ENCODE results near the gene RNF181. TPM values are rescaled to one million over a fixed set of nuclear protein-coding genes. Genes with fewer than 3 reads are reported as not detected.

The RNF181 gene
- total and polyA plus RNA-seq, 2 of the 13 experiments (the other 11 are each of a cell fraction or from before 2014, with no cell fraction given): 224 to 578 TPM

DNA sequence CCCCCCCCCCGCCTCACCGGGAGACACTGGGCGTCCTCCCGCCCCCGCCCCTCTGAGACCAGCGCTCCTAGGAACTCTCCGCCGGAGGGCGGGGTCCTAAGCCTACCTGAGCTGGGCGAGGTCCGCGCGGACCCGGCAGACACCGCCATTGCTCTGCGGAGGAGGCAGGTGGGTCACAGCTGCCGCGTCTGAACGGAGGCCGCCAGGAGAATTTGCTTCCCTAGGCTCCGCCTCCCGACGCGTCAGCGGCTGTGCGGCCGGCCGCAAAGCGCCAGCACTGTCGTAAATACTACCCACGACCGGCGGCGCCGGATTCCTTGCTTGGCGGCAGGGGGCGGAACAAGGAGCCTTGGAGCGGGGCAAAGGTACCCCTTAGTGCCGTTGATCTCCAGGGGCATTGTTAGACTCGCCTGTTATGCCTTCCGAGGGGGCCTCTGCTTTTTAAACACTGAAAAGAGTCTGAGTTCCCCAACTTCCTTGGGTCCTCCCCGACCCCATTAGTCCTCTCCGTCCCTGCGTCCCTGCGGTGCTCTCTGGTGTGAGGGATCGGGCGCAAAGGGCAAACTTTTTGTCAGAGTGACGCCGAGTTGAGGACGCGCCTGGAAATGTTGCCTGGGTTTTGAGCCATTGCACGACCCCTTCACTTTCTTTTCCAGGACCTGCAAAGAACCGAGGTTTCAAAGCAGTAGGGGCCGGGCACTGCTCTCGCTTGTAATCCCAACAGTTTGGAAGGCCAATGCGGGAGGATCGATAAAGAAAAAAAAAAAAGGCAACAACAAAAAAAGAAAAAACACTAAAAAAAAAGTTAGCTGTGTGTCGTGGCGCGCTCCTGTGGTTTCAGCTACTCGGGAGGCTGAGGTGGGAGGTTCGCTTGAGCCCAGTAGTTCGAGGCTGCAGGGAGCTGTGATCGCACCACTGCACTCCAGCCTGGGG is 34.0 kb upstream of the RNF181 start, which contains the start of gene GGCX (continued):
- TF ChIP-seq ZNF629 (CRISPR knock-in tag; conservative IDR thresholded peaks at IDR 0.05) (peak; percentile 18; the same call in 1 of the 2 replicates), HOXA7 (CRISPR knock-in tag; IDR thresholded peaks at IDR 0.05) (no peak), ZNF530 (CRISPR knock-in tag; IDR thresholded peaks at IDR 0.05; ENCODE audit: low read depth) (no peak), ZNF589 (CRISPR knock-in tag; conservative IDR thresholded peaks at IDR 0.05) (no peak), ZNF30 (CRISPR knock-in tag; IDR thresholded peaks at IDR 0.05) (0 out of 2 replicates have a peak, but pooled peaks have one; percentile 40), ZNF44 (CRISPR knock-in tag; IDR thresholded peaks at IDR 0.05) (no peak; the same call in none of the 2 replicates), GTF2F1 (IDR thresholded peaks at IDR 0.05; ENCODE audit: low read length) (peak; percentile 24; the same call in 1 of the 2 replicates), ZNF496 (CRISPR knock-in tag; IDR thresholded peaks at IDR 0.05; ENCODE audit: insufficient replicate concordance) (no peak), ZNF142 (CRISPR knock-in tag; IDR thresholded peaks at IDR 0.05) (no peak), PREB (CRISPR knock-in tag; IDR thresholded peaks at IDR 0.05) (no peak), ZFP91 (CRISPR knock-in tag; IDR thresholded peaks at IDR 0.05; ENCODE audit: borderline replicate concordance) (peak; percentile 84), ZBTB8A (CRISPR knock-in tag; IDR thresholded peaks at IDR 0.05; ENCODE audit: borderline replicate concordance, low read depth) (no peak), GFI1 (CRISPR knock-in tag; IDR thresholded peaks at IDR 0.05; ENCODE audit: borderline replicate concordance) (no peak), CHCHD3 (CRISPR knock-in tag; IDR thresholded peaks at IDR 0.05) (no peak), U2AF2 (IDR thresholded peaks at IDR 0.05; ENCODE audit: low read depth, low read length) (no peak), ZNF230 (CRISPR knock-in tag; IDR thresholded peaks at IDR 0.05) (peak; percentile 78), CBFB (CRISPR knock-in tag; IDR thresholded peaks at IDR 0.05) (peak; percentile 72; the same call in 1 of the 2 replicates)
- TF ChIP-seq, protein P1, sequence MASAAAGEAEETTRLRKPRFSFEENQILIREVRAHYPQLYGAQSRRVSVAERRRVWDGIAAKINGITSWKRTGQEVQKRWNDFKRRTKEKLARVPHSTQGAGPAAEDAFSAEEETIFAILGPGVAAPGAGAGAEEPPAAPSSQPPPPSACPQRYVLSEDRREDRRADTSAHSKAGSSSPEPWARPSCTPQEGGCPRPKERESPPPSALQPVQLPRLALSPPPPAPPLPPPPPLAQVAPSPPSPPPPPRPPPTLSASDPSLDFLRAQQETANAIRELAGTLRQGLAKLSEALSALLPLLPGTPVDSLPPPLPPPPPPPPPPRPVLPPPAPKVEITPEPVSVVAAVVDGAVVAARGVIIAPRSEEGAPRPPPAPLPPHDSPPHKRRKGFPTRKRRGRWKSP (CRISPR knock-in tag; IDR thresholded peaks at IDR 0.05): peak; percentile 96
